Activated CD4-positive, alpha-beta T cell treated with anti-CD3 and anti-CD28 coated beads for 48 hours (primary cell): Measurements from ENCODE around the gene ESRP2.

Source experiments
- DNase-seq: peaks from one replicate; pipeline ENCODE4 v3.0.0-alpha.2; 2020

ESRP2 gene

DNA sequence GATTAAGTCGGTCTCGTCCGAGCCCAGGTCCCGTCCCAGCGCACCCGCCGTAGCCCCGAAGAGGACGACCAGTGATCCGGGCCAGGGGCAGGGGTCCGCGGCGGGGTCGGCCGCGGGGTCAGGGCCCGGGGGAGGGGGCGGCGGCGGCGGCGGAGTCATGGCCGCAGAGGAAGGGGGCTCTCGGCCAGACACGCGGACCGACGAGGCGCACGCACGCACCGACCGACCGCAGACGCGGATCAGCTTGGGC lies at the start of gene ESRP2:
Gene ESRP2 (minus strand): TSS at position 241 of the 250 bp plus-strand sequence. CDS start 82 bp downstream, at position 159.
- DNase-seq: no peak

DNA sequence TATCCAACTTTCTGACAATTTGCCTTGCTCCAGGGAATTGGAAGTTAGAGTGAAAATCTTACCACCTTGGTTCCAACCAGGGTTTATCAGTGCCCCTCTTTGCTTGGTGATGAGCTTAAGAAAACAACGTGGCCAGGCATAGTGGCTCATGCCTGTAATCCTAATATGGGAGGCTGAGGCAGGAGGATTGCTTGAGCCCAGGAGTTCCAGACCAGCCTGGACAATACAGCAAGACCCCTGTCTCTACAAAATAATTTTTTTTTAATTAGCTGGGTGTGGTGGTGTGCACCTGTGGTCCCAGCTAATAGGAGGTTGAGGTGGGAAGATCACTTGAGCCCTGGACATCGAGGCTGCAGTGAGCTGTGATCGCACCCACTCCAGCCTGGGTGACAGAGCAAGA lies 49.8 kb upstream of the ESRP2 start:
- no peak for DNase-seq

DNA sequence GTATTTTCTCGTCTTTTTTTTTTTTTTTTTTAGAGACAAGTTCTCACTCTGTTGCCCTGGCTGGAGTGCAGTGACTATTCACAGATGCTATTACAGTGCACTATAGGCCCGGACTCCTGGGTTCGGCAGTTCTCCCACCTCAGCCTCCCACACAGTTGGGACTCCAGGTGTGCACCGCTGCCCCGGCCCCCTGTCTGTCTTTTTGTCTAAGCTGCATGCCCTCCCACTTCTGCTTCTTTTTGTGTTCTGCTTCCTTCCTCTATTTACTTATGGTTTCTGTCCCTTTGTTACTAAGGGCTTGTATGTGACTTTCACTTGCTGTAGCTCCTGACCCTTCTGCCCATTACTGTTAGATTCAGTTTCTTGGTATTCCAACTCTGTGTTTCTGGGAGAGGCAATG lies 48.9 kb upstream of the ESRP2 start:
- no peak for DNase-seq

GRCh38 chr16:68283801-68284598 lies 48.1 kb upstream of the ESRP2 start:
- no peak for DNase-seq

- no peak for DNase-seq
Measured at GRCh38 chr16:68283346-68283745, 47.4 kb upstream of the ESRP2 start.

DNA sequence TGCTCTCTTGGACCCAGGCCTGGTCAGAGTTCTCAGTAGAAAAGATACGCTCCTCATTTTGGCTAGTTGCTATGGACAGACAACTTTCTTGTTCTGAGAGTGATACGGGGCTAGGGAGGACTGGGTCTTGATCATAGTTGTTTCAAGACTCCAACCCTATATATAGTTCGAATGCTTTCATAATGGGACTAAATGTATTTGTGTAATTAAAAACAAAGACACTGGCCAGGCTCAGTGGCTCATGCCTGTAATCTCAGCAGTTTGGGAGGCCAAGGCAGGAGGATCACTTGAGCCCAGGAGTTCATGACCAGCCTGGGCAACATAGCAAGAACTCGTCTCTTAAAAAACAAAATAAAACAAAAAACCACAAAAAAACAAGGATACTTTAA lies 46.1 kb upstream of the ESRP2 start:
- no peak for DNase-seq

DNA sequence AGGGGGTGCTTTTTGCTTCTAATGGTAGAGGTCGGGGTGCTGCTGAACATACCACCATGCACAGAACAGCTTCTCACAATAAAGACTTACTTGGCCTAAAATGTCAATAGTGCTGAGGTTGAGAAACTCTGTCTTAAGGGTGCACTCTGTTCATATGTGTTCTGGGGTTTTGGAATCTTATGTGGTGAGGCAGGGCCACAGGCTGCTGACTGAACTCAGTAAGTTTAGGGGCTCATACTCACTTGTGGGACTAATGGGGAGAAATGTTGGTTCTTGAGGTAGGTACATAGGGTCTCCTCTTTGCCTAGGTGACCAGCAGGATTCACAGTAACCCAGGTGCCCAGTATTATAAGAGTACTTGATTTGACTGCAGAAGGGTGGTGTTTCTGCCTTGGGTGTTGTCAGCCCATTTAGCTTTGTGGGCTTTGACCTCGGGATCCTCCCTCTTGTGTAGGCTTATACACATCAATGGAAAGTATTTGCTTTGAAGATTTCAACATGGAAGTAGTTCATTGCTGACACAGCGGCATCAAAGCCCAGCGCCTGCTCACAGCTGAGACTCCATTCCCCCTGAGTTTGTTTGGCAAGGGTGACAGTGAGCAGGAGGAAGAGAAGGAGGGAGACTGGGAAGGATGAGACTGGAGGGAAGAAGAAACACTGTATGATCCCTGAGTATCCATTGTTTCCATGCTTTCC lies 45.6 kb upstream of the ESRP2 start:
- peak; percentile 33 for DNase-seq

- DNase-seq: no peak
Measured at GRCh38 chr16:68279726-68280558, 44.0 kb upstream of the ESRP2 start.

- no peak for DNase-seq
Measured at GRCh38 chr16:68276223-68276622, 40.3 kb upstream of the ESRP2 start.

GRCh38 chr16:68275611-68276191 lies 39.8 kb upstream of the ESRP2 start:
- peak; percentile 38 for DNase-seq

GRCh38 chr16:68274441-68274840 lies 38.5 kb upstream of the ESRP2 start:
- no peak for DNase-seq

GRCh38 chr16:68273896-68274295 lies 38.0 kb upstream of the ESRP2 start:
- DNase-seq: no peak

DNA sequence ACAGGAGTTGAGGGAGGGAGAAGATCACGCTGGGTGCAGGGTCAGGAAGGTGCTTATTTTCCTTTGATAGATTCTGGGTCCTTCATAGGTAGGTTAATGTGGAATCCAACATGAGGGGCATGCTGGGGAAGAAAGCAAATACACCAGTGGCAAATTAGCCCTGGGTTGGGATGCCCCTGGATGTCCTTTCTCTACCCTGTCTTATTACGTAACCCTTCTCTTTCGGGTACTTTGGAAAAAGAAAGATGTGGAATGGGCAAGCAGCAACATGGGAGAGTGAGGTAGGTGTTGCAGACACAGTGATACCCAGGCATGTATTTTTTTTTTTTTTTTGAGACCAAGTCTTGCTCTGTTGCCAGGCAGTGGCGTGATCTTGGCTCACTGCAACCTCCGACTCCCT lies 37.5 kb upstream of the ESRP2 start:
- no peak for DNase-seq

- DNase-seq: no peak
Measured at GRCh38 chr16:68272507-68273209, 36.7 kb upstream of the ESRP2 start.

DNA sequence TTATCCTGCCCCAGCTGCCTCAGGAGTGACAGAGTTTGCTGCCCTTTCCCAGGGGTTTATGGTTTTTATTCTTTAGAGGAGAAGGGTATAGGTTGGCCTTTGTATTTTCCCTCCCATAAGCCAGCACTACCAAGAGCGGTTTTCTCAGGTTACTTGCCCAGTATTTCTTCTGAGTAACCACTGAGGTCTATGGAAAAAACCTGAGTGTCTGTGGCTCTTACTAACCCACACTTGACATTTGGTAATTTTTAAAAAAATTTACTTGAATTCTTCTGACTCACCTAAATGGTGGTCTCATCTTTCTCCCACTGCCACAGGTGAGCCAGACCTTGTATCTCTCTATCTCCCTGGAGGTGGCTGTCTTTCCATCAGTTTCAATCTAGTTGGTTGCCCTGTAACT lies 34.4 kb upstream of the ESRP2 start:
- DNase-seq: no peak

GRCh38 chr16:68269793-68270192 lies 33.9 kb upstream of the ESRP2 start:
- DNase-seq: no peak

DNA sequence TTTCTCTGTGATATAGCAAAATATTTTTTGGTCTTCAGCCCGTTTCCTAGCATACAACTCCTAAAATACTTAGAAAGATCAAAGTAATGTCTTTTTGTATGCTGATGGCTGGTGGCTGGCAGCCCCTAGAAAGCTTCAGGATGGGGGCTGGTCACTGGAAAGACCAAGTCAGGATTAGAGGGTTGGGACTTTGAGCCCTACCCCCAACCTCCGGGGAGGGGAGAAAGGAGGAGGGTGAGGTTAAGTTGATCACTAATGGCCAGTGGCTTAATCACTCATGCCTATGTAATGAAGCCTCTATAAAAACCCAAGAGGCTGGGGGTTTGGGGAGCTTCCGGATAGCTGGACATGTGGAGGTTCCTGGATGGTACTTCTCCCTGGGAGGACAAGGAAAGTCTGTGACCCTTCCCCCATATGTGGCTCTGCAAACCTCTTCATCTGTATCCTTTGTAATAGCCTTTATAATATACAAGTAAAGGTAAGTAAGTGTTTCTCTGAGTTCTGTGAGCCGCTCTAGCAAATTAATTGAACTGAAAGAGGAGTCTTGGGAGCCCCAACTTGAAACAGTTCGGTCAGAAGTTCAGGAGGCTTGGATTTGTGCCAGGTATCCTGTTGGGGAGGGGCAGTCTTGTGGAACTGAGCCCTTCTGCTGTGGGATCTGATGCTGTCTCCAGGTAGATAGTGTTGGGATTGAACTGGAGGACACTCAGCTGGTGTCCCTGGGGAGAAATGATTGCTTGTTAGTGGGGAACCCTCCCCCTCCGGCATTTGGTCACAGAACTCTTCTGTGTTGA lies 31.9 kb upstream of the ESRP2 start:
- DNase-seq: no peak

- peak; percentile 71 for DNase-seq
Measured at GRCh38 chr16:68265078-68265920, 29.4 kb upstream of the ESRP2 start.

GRCh38 chr16:68264128-68265077 lies 28.5 kb upstream of the ESRP2 start, which contains the start of gene SLC7A6:
TSS of gene SLC7A6 (plus strand) at chr16:68264526. CDS start at chr16:68274727, 10,201 bp downstream.
- DNase-seq: peak; percentile 91
